ENCODE results near the gene ARL15. TPM values are rescaled to one million over a fixed set of nuclear protein-coding genes. Genes with fewer than 3 reads are reported as not detected.

The ARL15 gene
- total and polyA plus RNA-seq, 9 donors, result 14.9 to 34.0 (median 19.2) TPM

- Histone ChIP-seq H3K36me3 (no peaks in the 10 kb centered on the region), H3K27ac (no peak overlapping the region), H3K4me1 (ENCODE audit: insufficient read depth) (no peaks in the 10 kb centered on the region), H3K4me3 (no peak overlapping the region), H3K9me3 (no peaks in the 10 kb centered on the region), H3K27me3 (no peaks in the 10 kb centered on the region)
- TF ChIP-seq CTCF (IDR thresholded peaks at IDR 0.05) (no peak), POLR2A (IDR thresholded peaks at IDR 0.05) (no peak), EP300 (IDR thresholded peaks at IDR 0.05) (no peak)
- no peak for DNase-seq
- intact Hi-C loops (cut with DNase I), result no loop called here
- 75 to 79% (median 78%) methylated on average over 5 of the region's 5 CpGs for WGBS, 3 donors
These were observed 37.0 kb upstream of the ARL15 start for GRCh38 chr5:54347221-54347865.

DNA sequence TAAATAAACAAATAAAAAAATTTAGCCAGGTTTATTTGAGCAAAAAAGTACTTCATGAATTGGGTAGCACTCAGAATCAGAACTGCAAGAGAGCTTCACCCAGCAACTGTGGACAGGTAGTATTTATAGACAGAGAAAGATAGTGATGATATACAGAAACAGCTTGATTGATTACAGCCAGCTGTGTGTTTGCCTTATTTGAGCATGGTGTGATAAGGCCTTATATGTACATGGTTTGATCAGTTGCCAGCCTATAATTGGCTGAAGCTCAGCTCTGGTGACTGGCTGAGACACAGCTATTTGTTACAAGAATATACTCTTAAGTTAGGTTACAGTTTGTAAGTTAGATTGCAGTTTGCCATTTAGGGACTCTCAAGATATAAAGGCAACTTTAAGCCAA is 34.3 kb upstream of the ARL15 start:
- Histone ChIP-seq H3K36me3 (no peaks in the 10 kb centered on the region), H3K27ac (no peak overlapping the region), H3K9me3 (no peaks in the 10 kb centered on the region), H3K27me3 (no peaks in the 10 kb centered on the region), H3K4me3 (no peak overlapping the region), H3K4me1 (ENCODE audit: insufficient read depth) (no peaks in the 10 kb centered on the region)
- TF ChIP-seq EP300 (IDR thresholded peaks at IDR 0.05) (no peak), POLR2A (IDR thresholded peaks at IDR 0.05) (no peak), CTCF (IDR thresholded peaks at IDR 0.05) (no peak)
- intact Hi-C loops (cut with DNase I), result no loop called here
- no peak for DNase-seq

DNA sequence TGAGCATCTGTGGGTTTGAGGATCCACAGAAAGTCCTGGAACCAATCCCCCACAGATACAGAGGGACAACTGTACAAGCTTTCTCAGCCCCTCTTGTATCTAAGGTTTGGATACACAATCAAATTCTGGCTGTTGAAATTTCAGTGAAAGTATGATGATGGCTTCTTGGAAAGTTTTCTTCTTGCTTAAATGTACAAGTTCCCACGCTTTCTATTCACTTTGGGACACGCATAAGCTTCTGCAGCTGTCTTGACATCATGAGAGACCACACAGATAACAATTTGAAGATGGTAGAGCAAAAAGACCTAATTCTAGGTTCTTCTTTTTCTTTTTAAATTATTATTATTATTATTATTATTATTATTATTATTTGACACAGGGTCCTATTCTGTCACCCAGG is 31.6 kb upstream of the ARL15 start:
- H3K4me1 ChIP-seq (ENCODE audit: insufficient read depth), result no peaks in the 10 kb centered on the region
- no peaks in the 10 kb centered on the region for H3K27me3 ChIP-seq
- no peak for DNase-seq
- H3K36me3 ChIP-seq, result no peaks in the 10 kb centered on the region
- no peak for TF ChIP-seq POLR2A (IDR thresholded peaks at IDR 0.05)
- no peak overlapping the region for H3K4me3 ChIP-seq
- intact Hi-C loops (cut with DNase I), result no loop called here
- H3K27ac ChIP-seq, result no peak overlapping the region
- 89 to 94% (median 91%) methylated on average over 2 of the region's 2 CpGs for WGBS, 3 donors
- no peaks in the 10 kb centered on the region for H3K9me3 ChIP-seq

GRCh38 chr5:54337523-54337922 is 27.1 kb upstream of the ARL15 start:
- WGBS, 3 donors, result 62 to 91% (median 77%) methylated on average over 4 of the region's 4 CpGs
- no peak for TF ChIP-seq EP300 (IDR thresholded peaks at IDR 0.05)
- no peak for TF ChIP-seq CTCF (IDR thresholded peaks at IDR 0.05)
- no peak for TF ChIP-seq POLR2A (IDR thresholded peaks at IDR 0.05)
- Histone ChIP-seq H3K9me3 (no peaks in the 10 kb centered on the region), H3K4me1 (ENCODE audit: insufficient read depth) (no peaks in the 10 kb centered on the region), H3K27me3 (peaks cover 3% of the 10 kb centered on the region), H3K4me3 (no peak overlapping the region), H3K36me3 (no peaks in the 10 kb centered on the region), H3K27ac (no peak overlapping the region)
- intact Hi-C loops (cut with DNase I), result no loop called here
- no peak for DNase-seq

GRCh38 chr5:54332720-54333119 is 22.3 kb upstream of the ARL15 start:
- Histone ChIP-seq H3K4me1 (ENCODE audit: insufficient read depth) (no peaks in the 10 kb centered on the region), H3K27ac (no peak overlapping the region), H3K9me3 (no peaks in the 10 kb centered on the region), H3K27me3 (peaks cover 3% of the 10 kb centered on the region), H3K4me3 (no peak overlapping the region), H3K36me3 (no peaks in the 10 kb centered on the region)
- WGBS, 3 donors, result 8 to 14% (median 11%) methylated on average over 1 of the region's 1 CpG
- intact Hi-C loops (cut with DNase I), result no loop called here
- DNase-seq, result no peak
- no peak for TF ChIP-seq EP300 (IDR thresholded peaks at IDR 0.05)
- no peak for TF ChIP-seq POLR2A (IDR thresholded peaks at IDR 0.05)
- no peak for TF ChIP-seq CTCF (IDR thresholded peaks at IDR 0.05)
